Testis (tissue), 3 donors: ENCODE measurements around the gene HEXIM1. TPM values are rescaled to one million over a fixed set of nuclear protein-coding genes. Genes with fewer than 3 reads are reported as not detected.

Experiments used
- DNase-seq: peaks from one replicate; pipeline ENCODE4 v3.0.0-alpha.2; 2019
- H3K27ac ChIP-seq, 2 donors: fragments of 200-600 bp; sonication (generic); one replicate each; pipeline ENCODE4 v1.5.1; 2019
- H3K27me3 ChIP-seq: fragments of 200-600 bp; sonication (generic); one replicate; pipeline ENCODE4 v1.5.1; 2019
- H3K36me3 ChIP-seq: fragments of 200-600 bp; sonication (generic); one replicate; pipeline ENCODE4 v1.5.1; 2017; ENCODE audit warnings: low read depth; ENCODE audit errors: missing control alignments
- H3K4me1 ChIP-seq: fragments of 200-600 bp; sonication (generic); one replicate; pipeline ENCODE4 v1.5.1; 2019
- H3K4me3 ChIP-seq, 2 donors: fragments of 200-600 bp; sonication (generic); one replicate each; pipeline ENCODE4 v1.5.1; 2017 to 2019
- H3K9me3 ChIP-seq: fragments of 200-600 bp; sonication (generic); one replicate; pipeline ENCODE4 v1.5.1; 2017
- CTCF ChIP-seq, 3 experiments: fragments of 450-650 bp in 2 of 3; fragments of 200-600 bp in 1 of 3; sonication (generic) in 1 of 3; IDR thresholded peaks; one replicate each; pipeline ENCODE4 v1.5.1; 2016 to 2019; ENCODE audit warnings: antibody characterized with exemption in 3 of 3, mild to moderate bottlenecking in 2 of 3, moderate library complexity in 1 of 3
- POLR2A ChIP-seq: fragments of 450-650 bp; IDR thresholded peaks from one replicate; pipeline ENCODE4 v1.6.1; 2017; ENCODE audit warnings: antibody characterized with exemption, mild to moderate bottlenecking, moderate library complexity
- WGBS, 2 donors: methylation state at CpG; one replicate each; pipeline ENCODE4 v1.1.5; 2018; 5-methylcytosine and 5-hydroxymethylcytosine counted together
- intact Hi-C: fragments of 100-400 bp; cut with DNase I; formaldehyde crosslinking; loops from one replicate; pipeline ENCODE4 v1.15.1; 2023; ENCODE audit warnings: low total_unique reads
- polyA plus RNA-seq: library from polyadenylated mRNA; stranded (reverse); fragments of 350-450 nt; fragmentation: Illumina TruSeq; extraction: RNeasy Lipid Tissue Mini Kit (QIAGEN cat#74804); gene quantifications from one replicate; pipeline ENCODE4 v1.2.3, GENCODE V29; 2014; ENCODE audit warnings: low read depth, low replicate concordance; ENCODE audit not compliant: insufficient read depth
- total RNA-seq, 2 donors: library from RNA; depleted of rRNA; stranded (reverse); fragments of >200 nt; gene quantifications; one replicate each; pipeline ENCODE4 v1.2.3, GENCODE V29; 2016

The HEXIM1 gene
- total and polyA plus RNA-seq, 3 donors from 2014 or later = 38.8 to 68.8 (median 51.8) TPM

- no peaks in the 10 kb centered on the region for H3K36me3 ChIP-seq
- H3K27ac ChIP-seq = peak overlapping the region; percentile 72 to 77
- H3K4me1 ChIP-seq = peaks cover 28% of the 10 kb centered on the region
- no peaks in the 10 kb centered on the region for H3K27me3 ChIP-seq
- intact Hi-C loops = no loop called here
- WGBS, 2 donors = 41 to 49% methylated on average over 12 of the region's 12 CpGs
- TF ChIP-seq POLR2A = no peak
- TF ChIP-seq CTCF (IDR thresholded peaks at IDR 0.05) = no peak
- peak; percentile 68 for DNase-seq
- H3K4me3 ChIP-seq = no peak overlapping the region
- no peaks in the 10 kb centered on the region for H3K9me3 ChIP-seq
Observed at GRCh38 chr17:45101883-45102811, 46.1 kb upstream of the HEXIM1 start.

GRCh38 chr17:45102856-45103255 is 45.4 kb upstream of the HEXIM1 start:
- Histone ChIP-seq H3K9me3 (no peaks in the 10 kb centered on the region), H3K36me3 (no peaks in the 10 kb centered on the region), H3K27ac (peak overlapping the region; percentile 72 to 77), H3K4me3 (no peak overlapping the region), H3K4me1 (peaks cover 35% of the 10 kb centered on the region), H3K27me3 (no peaks in the 10 kb centered on the region)
- TF ChIP-seq POLR2A (no peak), CTCF (IDR thresholded peaks at IDR 0.05) (no peak)
- DNase-seq = no peak
- intact Hi-C loops = no loop called here
- WGBS, 2 donors = 82 to 84% methylated on average over 9 of the region's 9 CpGs

GRCh38 chr17:45103269-45103795 is 44.9 kb upstream of the HEXIM1 start:
- intact Hi-C loops = no loop called here
- peak; percentile 77 for DNase-seq
- no peaks in the 10 kb centered on the region for H3K9me3 ChIP-seq
- peak overlapping the region; percentile 72 to 77 for H3K27ac ChIP-seq
- no peaks in the 10 kb centered on the region for H3K36me3 ChIP-seq
- no peak overlapping the region for H3K4me3 ChIP-seq
- WGBS, 2 donors = 31 to 66% methylated on average over 9 of the region's 9 CpGs
- no peaks in the 10 kb centered on the region for H3K27me3 ChIP-seq
- TF ChIP-seq CTCF (IDR thresholded peaks at IDR 0.05) = no peak
- TF ChIP-seq POLR2A = no peak
- H3K4me1 ChIP-seq = peaks cover 39% of the 10 kb centered on the region

- no peak for TF ChIP-seq POLR2A
- no peak for TF ChIP-seq CTCF (IDR thresholded peaks at IDR 0.05)
- H3K27ac ChIP-seq = peak overlapping the region in 1 of 2 donors; percentile 77
- no peak overlapping the region for H3K4me3 ChIP-seq
- H3K27me3 ChIP-seq = no peaks in the 10 kb centered on the region
- peaks cover 41% of the 10 kb centered on the region for H3K4me1 ChIP-seq
- 77 to 87% methylated on average over 6 to 8 of the region's 8 CpGs for WGBS, 2 donors
- H3K9me3 ChIP-seq = no peaks in the 10 kb centered on the region
- H3K36me3 ChIP-seq = no peaks in the 10 kb centered on the region
- intact Hi-C loops = no loop called here
- no peak for DNase-seq
Observed at GRCh38 chr17:45104029-45104428, 44.2 kb upstream of the HEXIM1 start.
